Immature natural killer cell (primary cell): ENCODE data around the gene SLC6A12. TPM values are rescaled to one million over a fixed set of nuclear protein-coding genes. Genes with fewer than 3 reads are reported as not detected.
A peak's percentile ranks its signal among the peaks of the same experiment; 100 is the strongest.

Experiments
- DNase-seq, 3 donors: peaks; one replicate each; pipeline ENCODE4 v3.0.0; 2022; ENCODE audit warnings: mixed read lengths in 1 of 3
- H3K27ac Mint-ChIP-seq, 6 donors: one replicate each; pipeline ENCODE4 v1.8.0; 2020; ENCODE audit warnings: mixed read lengths in 6 of 6, mild to moderate bottlenecking in 5 of 6, inconsistent platforms in 4 of 6, moderate library complexity in 3 of 6
- H3K27me3 Mint-ChIP-seq, 3 donors: one replicate each; pipeline ENCODE4 v1.8.0; 2020 to 2021; ENCODE audit warnings: low read depth in 3 of 3, mild to moderate bottlenecking in 3 of 3, mixed read lengths in 3 of 3, moderate library complexity in 3 of 3, inconsistent platforms in 1 of 3
- H3K36me3 Mint-ChIP-seq, 3 donors: one replicate each; pipeline ENCODE4 v1.8.0; 2020; ENCODE audit warnings: mixed read lengths in 3 of 3, inconsistent platforms in 2 of 3, mild to moderate bottlenecking in 2 of 3
- H3K4me1 Mint-ChIP-seq, 2 donors: one replicate each; pipeline ENCODE4 v1.8.0; 2020; ENCODE audit warnings: inconsistent platforms in 2 of 2, mild to moderate bottlenecking in 2 of 2, mixed read lengths in 2 of 2, moderate library complexity in 1 of 2
- H3K4me3 Mint-ChIP-seq, 5 donors: one replicate each; pipeline ENCODE4 v1.8.0; 2020; ENCODE audit warnings: mild to moderate bottlenecking in 5 of 5, mixed read lengths in 5 of 5, inconsistent platforms in 3 of 5, moderate library complexity in 3 of 5
- H3K9me3 Mint-ChIP-seq, 6 donors: one replicate each; pipeline ENCODE4 v1.8.0; 2020; ENCODE audit warnings: mild to moderate bottlenecking in 6 of 6, mixed read lengths in 6 of 6, inconsistent platforms in 4 of 6, moderate library complexity in 3 of 6
- polyA plus RNA-seq, 3 donors: library from polyadenylated mRNA; unstranded; fragments of 300-500 nt; fragmentation: Illumina TruSeq; gene quantifications; one replicate each; pipeline ENCODE4 v1.2.3, GENCODE V29; 2021

The SLC6A12 gene
- polyA plus RNA-seq, 3 donors from 2014 or later, result 0.59 TPM; not detected in 2

DNA sequence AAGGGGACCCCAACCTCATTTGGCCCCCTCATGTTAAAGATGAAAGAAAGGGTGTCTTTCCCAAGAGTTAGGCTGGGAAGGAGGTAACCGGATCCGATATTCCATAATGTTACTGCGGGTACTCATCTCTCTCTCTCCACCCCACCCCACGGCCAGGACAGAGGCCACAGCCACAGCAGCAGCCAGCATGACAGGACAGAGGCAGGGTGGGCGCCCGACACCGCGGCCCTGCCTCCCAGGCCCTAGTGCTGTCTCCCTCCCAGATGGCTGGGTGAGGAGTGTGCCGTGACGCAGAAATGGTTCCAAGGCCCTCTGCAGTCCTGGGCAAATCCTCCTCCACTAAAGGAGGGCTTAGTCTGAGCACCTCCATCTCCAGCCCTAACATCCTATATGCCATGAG, 6.2 kb downstream of the SLC6A12 start:
- peaks cover 0 to under 1% of the 10 kb centered on the region in 2 donors for H3K4me1 Mint-ChIP-seq
- no peaks in the 10 kb centered on the region for H3K36me3 Mint-ChIP-seq
- H3K4me3 Mint-ChIP-seq, result no peak overlapping the region
- H3K27ac Mint-ChIP-seq, result no peak overlapping the region
- DNase-seq, result no peak
- peaks cover 10 to 19% (median 11%) of the 10 kb centered on the region in 3 donors for H3K27me3 Mint-ChIP-seq
- H3K9me3 Mint-ChIP-seq, result no peaks in the 10 kb centered on the region

DNA sequence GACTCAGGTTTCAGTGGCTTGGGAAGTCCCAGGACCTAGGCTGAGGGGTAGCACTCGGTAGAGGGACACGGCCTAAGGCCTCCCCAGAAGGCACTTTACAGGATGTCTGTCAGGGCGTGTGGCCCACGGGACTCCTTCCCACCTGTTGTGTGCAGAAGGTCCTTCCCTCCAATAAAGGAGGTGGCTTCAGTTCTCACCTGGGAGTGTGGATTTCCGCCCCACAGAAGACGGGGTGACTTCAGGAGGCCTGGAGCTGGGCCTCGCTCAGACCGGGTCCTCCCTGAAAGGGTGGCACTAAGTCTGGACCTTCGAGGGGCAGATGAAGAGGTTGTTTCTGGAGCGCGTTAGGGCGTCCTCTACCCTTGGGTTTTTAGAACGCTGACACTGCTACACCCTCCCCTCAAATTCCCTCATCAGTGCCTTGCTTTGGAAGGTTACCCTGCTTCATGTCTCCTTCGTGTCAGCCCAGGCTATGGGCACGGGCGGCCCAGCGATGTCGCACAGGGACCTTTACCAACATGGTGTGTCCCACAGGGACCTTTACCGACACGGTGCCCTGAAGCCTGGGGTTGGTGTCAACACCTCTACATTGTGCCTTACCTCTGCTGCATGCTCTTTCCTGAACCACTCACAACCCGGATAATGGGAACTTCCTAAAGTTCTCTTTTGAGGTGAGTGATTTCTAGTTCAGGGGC, 7.1 kb downstream of the SLC6A12 start:
- no peaks in the 10 kb centered on the region for H3K9me3 Mint-ChIP-seq
- no peak for DNase-seq
- peaks cover 12 to 21% (median 15%) of the 10 kb centered on the region in 3 donors for H3K27me3 Mint-ChIP-seq
- no peaks in the 10 kb centered on the region for H3K36me3 Mint-ChIP-seq
- no peak overlapping the region for H3K4me3 Mint-ChIP-seq
- H3K4me1 Mint-ChIP-seq, result peaks cover 0 to 5% of the 10 kb centered on the region in 2 donors
- no peak overlapping the region for H3K27ac Mint-ChIP-seq

DNA sequence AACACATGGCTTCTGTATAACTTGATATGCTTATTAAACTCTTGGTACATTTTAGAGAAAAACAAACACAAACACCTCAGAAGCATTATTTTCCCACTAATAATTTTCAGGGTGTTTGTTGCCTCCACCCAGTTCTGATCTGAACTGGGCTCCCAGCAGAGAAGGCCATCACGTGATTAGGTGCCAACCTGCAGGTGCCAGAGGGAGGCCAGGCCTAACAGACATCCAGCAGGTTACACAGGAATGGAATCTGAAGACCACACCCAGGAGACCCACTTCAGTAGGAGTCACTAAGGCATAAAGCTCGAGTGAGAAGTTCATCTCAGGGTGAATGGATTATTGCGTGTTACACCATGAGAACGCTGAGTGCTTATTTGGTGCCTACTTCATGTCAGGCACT, 8.9 kb downstream of the SLC6A12 start:
- H3K27ac Mint-ChIP-seq, result no peak overlapping the region
- H3K27me3 Mint-ChIP-seq, result peaks cover 10 to 18% (median 17%) of the 10 kb centered on the region in 3 donors
- H3K36me3 Mint-ChIP-seq, result no peaks in the 10 kb centered on the region
- peaks cover 0 to 2% (median 0%) of the 10 kb centered on the region in 6 donors for H3K9me3 Mint-ChIP-seq
- H3K4me1 Mint-ChIP-seq, result peaks cover 0 to 5% of the 10 kb centered on the region in 2 donors
- H3K4me3 Mint-ChIP-seq, result no peak overlapping the region
- DNase-seq, result no peak

DNA sequence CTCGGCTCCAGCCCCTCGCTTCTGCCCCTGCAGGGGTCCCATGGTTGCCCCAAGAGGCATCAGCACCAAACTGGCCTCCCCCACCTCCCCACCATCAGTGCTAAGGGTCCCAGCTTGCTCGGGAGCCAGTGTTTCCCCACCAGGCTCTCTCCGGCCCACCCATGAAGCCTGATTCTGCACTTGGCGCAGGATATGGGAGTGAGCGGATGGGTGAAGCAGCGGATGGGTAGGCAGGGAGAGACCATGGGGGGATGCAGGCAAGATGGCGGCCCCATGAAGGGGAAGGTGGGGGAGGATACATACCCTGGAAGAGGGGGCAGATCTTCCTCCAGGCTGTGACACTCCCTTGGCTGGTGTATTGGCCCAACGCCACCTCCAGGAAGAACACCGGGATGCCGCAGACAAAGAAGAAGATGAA, 9.7 kb downstream of the SLC6A12 start:
- DNase-seq, result no peak
- H3K36me3 Mint-ChIP-seq, result no peaks in the 10 kb centered on the region
- H3K27me3 Mint-ChIP-seq, result peaks cover 10 to 18% (median 16%) of the 10 kb centered on the region in 3 donors
- H3K9me3 Mint-ChIP-seq, result peaks cover 0 to 2% (median 0%) of the 10 kb centered on the region in 6 donors
- peaks cover 0 to 5% of the 10 kb centered on the region in 2 donors for H3K4me1 Mint-ChIP-seq
- no peak overlapping the region for H3K27ac Mint-ChIP-seq
- no peak overlapping the region for H3K4me3 Mint-ChIP-seq

DNA sequence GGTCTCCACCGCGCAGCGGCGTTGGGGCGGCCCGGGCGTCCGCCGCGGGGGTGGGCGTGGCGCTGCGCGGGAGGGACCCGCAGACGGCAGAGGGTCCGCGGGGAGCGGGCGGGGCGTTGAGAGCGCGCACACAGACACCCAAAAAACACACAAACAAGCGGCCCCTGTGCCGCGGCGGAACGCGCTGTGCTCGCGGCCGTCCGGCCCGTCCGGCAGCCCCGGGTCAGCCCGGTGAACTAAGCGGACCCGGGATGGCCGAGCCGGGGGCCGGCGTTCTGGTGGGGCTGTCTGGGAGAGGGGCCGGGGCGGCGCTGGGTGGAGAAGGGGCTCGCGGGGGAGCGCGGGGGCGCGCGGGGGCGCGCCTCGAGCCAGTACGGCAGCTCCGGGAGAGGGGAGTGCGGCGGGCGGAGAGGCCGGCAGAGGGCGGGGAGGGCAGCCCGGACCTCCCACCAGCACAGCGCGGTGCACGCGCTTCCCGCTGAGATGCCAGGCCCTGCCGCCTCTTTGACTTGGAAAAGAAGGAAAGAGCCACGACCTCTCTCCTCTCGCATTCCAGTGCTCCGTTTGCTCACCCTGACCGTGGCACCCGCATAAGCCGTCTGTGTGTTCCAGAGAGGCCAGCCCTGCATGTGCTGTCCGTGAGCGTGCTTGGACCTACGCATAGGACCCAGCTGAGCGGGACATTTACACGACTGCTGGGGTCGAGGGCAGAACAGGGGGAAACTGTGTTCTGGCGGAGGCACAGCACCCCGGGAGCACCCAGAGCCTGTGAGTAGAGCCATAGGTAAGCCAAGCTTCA, 10.3 kb downstream of the SLC6A12 start:
- peak overlapping the region in 2 of 5 donors; percentile 1 to 17 for H3K4me3 Mint-ChIP-seq
- H3K27me3 Mint-ChIP-seq, result peaks cover 8 to 16% (median 15%) of the 10 kb centered on the region in 3 donors
- no peak for DNase-seq
- peaks cover 0 to 2% (median 0%) of the 10 kb centered on the region in 6 donors for H3K9me3 Mint-ChIP-seq
- peaks cover 0 to 5% of the 10 kb centered on the region in 2 donors for H3K4me1 Mint-ChIP-seq
- H3K36me3 Mint-ChIP-seq, result no peaks in the 10 kb centered on the region
- no peak overlapping the region for H3K27ac Mint-ChIP-seq

DNA sequence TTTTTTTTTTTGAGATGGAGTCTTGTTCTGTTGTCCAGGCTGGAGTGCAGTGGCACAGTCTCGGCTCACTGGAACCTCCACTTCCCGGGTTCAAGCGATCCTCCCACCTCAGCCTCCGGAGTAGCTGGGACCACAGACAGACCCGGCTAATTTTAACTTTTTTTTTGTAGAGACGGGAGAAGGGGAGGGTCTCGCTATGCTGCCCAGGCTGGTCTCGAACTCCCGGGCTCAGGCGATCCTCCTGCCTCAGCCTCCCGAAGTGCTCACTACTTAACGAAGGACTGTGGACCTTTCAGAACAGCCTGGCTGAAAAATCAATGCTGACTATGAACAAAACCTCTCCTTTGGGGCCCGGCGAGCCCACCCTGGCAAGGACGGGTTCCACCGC, 10.9 kb downstream of the SLC6A12 start:
- H3K4me1 Mint-ChIP-seq, result peaks cover 0 to 5% of the 10 kb centered on the region in 2 donors
- H3K27ac Mint-ChIP-seq, result no peak overlapping the region
- peaks cover 0 to 2% (median 0%) of the 10 kb centered on the region in 6 donors for H3K9me3 Mint-ChIP-seq
- H3K4me3 Mint-ChIP-seq, result no peak overlapping the region
- H3K36me3 Mint-ChIP-seq, result no peaks in the 10 kb centered on the region
- H3K27me3 Mint-ChIP-seq, result peaks cover 8 to 17% (median 16%) of the 10 kb centered on the region in 3 donors
- no peak for DNase-seq

DNA sequence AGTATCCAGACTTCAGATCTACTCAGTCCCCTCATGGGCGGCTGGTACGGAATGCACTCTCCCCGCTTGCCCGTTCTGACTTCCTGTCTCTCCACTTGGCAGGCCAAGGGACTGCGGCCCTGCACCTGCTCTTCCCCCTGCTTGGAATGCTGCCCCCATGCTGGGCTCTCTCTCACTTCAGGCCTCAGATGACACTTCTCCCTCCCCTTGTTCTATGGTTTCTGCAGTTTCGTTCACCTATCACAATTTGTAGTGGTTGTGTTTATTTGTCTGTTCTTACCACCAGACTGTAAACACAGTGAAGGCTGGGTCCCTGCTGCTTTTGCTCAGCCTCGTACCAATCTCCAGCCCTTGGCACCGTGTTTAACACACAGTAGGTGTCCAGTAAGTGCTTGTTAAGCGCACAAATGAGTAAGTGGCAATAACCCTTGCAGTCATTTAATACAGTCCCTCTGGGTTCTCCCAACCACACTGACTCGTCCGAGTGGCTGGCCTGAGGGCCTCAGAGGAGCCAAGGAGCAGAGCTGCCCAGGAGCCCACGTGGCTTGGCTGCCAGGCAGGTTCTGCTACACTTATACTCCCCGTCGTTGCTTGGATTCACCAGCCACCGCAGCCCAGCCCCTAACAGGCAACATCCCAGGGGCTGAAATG, 11.8 kb downstream of the SLC6A12 start:
- Mint-ChIP-seq H3K36me3 (no peaks in the 10 kb centered on the region), H3K9me3 (peaks cover 0 to 2% (median 0%) of the 10 kb centered on the region in 6 donors), H3K27me3 (peaks cover 8 to 17% (median 16%) of the 10 kb centered on the region in 3 donors), H3K4me3 (peak overlapping the region in 3 of 5 donors; percentile 13 to 65 (median 55)), H3K4me1 (peaks cover 0 to 5% of the 10 kb centered on the region in 2 donors), H3K27ac (no peak overlapping the region)
- no peak for DNase-seq

DNA sequence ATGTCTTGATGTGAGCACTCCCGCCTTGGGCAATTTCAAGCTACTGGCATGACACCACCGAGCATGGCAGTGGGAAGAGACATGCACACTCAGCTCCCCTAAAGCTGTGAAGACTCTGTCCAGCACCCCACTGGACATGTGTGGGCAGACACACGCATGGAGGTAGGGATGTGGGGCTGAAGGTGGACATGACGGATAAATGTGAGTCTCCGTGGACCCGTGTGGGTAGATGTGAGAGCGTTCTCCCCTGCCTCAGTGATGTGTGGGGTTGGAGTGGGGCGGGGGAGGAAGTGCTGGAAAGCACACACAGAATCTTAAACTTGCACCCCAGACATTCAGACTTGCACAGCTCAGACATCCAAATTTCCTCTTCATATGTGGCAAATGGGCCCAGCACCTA, 12.6 kb downstream of the SLC6A12 start:
- H3K36me3 Mint-ChIP-seq, result no peaks in the 10 kb centered on the region
- no peak overlapping the region for H3K27ac Mint-ChIP-seq
- H3K27me3 Mint-ChIP-seq, result peaks cover 8 to 17% (median 16%) of the 10 kb centered on the region in 3 donors
- H3K9me3 Mint-ChIP-seq, result peaks cover 0 to 2% (median 0%) of the 10 kb centered on the region in 6 donors
- no peak overlapping the region for H3K4me3 Mint-ChIP-seq
- H3K4me1 Mint-ChIP-seq, result peaks cover 0 to 5% of the 10 kb centered on the region in 2 donors
- DNase-seq, result no peak

DNA sequence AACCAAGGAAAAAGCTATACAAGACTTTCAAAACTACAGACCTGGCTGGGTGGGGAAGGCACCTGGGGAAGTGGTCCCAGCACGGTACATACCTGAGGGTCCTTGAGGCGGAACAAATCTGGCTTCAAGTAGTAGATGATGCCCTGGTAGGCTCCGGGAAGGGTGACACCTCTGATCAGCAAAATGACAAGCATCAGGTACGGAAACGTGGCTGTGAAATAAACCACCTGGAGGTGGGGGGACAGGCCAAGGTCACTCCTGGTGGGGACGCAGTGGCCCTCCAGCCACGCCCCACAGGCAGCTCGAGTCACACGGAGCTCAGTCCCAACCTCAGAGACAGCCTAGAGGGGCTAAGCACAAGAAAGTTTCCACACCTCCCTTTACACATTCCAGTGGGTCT, 15.3 kb downstream of the SLC6A12 start:
- Mint-ChIP-seq H3K4me1 (peaks cover 0 to 5% of the 10 kb centered on the region in 2 donors), H3K27ac (no peak overlapping the region), H3K9me3 (peaks cover 0 to 2% (median 0%) of the 10 kb centered on the region in 6 donors), H3K27me3 (peaks cover 3 to 12% (median 7%) of the 10 kb centered on the region in 3 donors), H3K36me3 (no peaks in the 10 kb centered on the region), H3K4me3 (no peak overlapping the region)
- no peak for DNase-seq

DNA sequence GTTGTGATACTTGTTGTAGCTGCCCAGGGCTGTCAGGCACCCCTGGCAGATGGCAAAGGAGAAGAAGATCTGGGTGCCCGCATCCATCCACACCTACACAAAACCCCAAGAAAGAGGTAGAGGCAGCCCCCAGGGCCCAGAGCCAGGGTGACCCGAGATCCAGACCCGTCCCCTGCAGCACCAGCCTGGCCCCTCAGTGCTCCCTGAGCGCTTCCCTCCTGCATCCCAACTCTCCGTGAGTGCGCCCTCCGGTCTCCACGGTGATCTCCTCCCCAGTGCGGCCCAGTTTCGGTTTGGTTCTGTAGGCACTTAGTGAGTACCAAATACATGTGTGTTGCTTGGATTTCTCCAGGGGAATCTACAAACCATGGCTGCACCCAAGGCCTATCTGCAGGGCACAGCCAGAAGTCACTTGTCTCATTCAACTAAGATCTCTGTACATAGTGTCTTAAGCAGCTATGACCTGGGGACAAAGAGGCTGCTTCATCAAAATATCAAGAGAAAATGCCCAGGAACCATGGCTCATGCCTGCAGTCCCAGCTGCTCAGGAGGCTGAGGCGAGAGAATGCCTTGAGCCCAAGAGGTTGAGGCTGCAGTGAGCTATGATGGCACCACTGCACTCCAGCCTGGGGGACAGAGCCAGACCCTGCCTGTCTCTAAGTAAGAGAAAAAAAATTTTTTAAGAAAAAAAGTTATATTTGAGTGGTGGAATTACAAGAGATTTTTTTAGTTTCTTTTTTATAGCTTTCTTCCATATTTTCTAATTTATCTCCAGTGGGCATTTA, 15.9 kb downstream of the SLC6A12 start:
- Mint-ChIP-seq H3K4me1 (peaks cover 0 to 5% of the 10 kb centered on the region in 2 donors), H3K27ac (no peak overlapping the region), H3K27me3 (peaks cover 3 to 12% (median 8%) of the 10 kb centered on the region in 3 donors), H3K4me3 (no peak overlapping the region), H3K36me3 (no peaks in the 10 kb centered on the region), H3K9me3 (peaks cover 0 to 2% (median 0%) of the 10 kb centered on the region in 6 donors)
- DNase-seq, result no peak

DNA sequence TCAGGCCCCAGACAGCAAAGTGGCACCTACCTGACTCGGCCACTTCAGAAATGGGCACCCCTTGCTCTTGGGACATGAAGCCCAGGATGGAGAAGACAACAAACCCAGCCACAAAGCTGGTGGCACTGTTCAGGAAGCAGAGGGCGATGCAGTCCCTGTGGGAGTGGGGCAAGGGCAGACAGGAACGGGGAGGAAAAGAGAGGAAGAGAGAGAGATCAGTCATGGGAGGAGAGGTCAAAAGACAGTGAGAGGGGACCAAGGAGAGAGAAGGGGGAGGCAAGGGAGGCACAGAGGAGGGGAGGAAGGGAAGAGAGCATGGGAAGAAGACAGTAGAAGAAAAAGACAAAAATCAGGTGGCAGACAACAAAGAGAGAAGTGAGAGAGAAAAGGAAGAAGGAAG, 16.6 kb downstream of the SLC6A12 start:
- DNase-seq, result no peak
- Mint-ChIP-seq H3K4me3 (no peak overlapping the region), H3K36me3 (no peaks in the 10 kb centered on the region), H3K4me1 (peaks cover 0 to under 1% of the 10 kb centered on the region in 2 donors), H3K27ac (no peak overlapping the region), H3K9me3 (peaks cover 0 to 2% (median 0%) of the 10 kb centered on the region in 6 donors), H3K27me3 (peaks cover 2 to 13% (median 8%) of the 10 kb centered on the region in 3 donors)

DNA sequence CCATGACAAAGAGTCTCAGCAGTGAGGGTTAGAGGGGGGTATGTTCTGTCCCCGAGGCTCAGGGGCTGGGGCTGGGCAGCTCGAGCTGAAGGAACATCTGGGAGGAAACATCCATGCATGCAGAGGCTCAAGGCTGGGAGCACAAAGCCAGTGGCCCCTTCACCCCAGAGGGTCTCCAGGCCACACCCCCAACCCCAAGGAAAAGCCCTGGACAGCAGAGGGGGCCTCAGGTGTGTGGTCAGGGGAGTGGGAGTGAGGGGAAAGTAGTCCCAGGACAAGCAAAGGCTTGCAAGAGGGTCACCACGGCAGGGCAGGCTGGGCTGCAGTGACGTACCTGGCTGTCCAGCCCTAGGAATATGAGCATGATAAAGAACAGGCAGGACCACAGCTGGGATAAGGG, 17.5 kb downstream of the SLC6A12 start:
- Mint-ChIP-seq H3K36me3 (no peaks in the 10 kb centered on the region), H3K4me3 (no peak overlapping the region), H3K27me3 (peaks cover 2 to 15% (median 5%) of the 10 kb centered on the region in 3 donors), H3K4me1 (no peaks in the 10 kb centered on the region), H3K9me3 (peaks cover 0 to 2% (median 0%) of the 10 kb centered on the region in 6 donors), H3K27ac (no peak overlapping the region)
- DNase-seq, result no peak

DNA sequence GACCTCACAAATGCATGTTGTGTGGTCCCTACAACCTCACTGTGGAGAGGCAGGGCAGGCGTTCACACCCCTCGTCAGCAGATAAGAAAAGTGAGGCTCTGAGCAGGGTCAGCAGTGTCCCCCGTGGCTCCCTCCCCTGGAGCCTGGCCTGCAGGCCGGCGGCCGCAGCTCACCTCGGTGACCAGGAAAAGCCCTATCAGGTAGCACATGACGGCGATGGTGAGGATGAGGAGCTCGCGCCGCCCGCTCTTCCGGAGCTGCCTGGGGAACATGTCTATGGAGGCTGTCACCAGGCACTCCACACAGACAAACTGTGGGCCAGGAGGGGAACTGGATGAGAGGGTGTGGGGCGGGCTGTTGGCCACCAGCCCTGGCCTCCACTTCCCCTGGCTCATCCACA, 18.0 kb downstream of the SLC6A12 start:
- no peak overlapping the region for H3K27ac Mint-ChIP-seq
- peaks cover 2 to 14% (median 4%) of the 10 kb centered on the region in 3 donors for H3K27me3 Mint-ChIP-seq
- H3K36me3 Mint-ChIP-seq, result no peaks in the 10 kb centered on the region
- no peaks in the 10 kb centered on the region for H3K4me1 Mint-ChIP-seq
- H3K4me3 Mint-ChIP-seq, result no peak overlapping the region
- DNase-seq, result no peak
- peaks cover 0 to 1% (median 0%) of the 10 kb centered on the region in 6 donors for H3K9me3 Mint-ChIP-seq
